Ovary (tissue), 3 donors: ENCODE results near the gene TRMO.

Source experiments
- EP300 ChIP-seq: sonication (generic); formaldehyde crosslinking; IDR thresholded peaks from one replicate; pipeline ENCODE4 v1.6.1; 2017; ENCODE audit warnings: antibody characterized with exemption
- POLR2A ChIP-seq: fragments of 450-650 bp; IDR thresholded peaks from one replicate; pipeline ENCODE4 v1.6.1; 2017; ENCODE audit warnings: antibody characterized with exemption, mild to moderate bottlenecking, moderate library complexity
- TF ChIP-seq, protein P1 (sequence below), 3 donors: fragments of 450-650 bp in 2 of 3; fragments of 200-600 bp in 1 of 3; IDR thresholded peaks; one replicate each; pipeline versions ENCODE4 v1.5.1 to v1.8.0; 2016 to 2022; ENCODE audit warnings: antibody characterized with exemption in 3 of 3, mild to moderate bottlenecking in 1 of 3
- donor health status: DM: no; HTN: no; CAD: no.

GRCh38 chr9:97895211-97895610 lies 27.1 kb downstream of the TRMO start:
- TF ChIP-seq POLR2A (no peak), EP300 (no peak)
- TF ChIP-seq, protein P1, sequence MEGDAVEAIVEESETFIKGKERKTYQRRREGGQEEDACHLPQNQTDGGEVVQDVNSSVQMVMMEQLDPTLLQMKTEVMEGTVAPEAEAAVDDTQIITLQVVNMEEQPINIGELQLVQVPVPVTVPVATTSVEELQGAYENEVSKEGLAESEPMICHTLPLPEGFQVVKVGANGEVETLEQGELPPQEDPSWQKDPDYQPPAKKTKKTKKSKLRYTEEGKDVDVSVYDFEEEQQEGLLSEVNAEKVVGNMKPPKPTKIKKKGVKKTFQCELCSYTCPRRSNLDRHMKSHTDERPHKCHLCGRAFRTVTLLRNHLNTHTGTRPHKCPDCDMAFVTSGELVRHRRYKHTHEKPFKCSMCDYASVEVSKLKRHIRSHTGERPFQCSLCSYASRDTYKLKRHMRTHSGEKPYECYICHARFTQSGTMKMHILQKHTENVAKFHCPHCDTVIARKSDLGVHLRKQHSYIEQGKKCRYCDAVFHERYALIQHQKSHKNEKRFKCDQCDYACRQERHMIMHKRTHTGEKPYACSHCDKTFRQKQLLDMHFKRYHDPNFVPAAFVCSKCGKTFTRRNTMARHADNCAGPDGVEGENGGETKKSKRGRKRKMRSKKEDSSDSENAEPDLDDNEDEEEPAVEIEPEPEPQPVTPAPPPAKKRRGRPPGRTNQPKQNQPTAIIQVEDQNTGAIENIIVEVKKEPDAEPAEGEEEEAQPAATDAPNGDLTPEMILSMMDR (IDR thresholded peaks at IDR 0.05): no peak
